OCI-LY7 (cell line): ENCODE data around the gene RAC2.

Source experiments
- CTCF ChIP-seq: fragments of 200-600 bp; sonication (generic); conservative IDR thresholded peaks from 2 replicates; pipeline ENCODE4 v1.5.1; 2014; ENCODE audit warnings: mild to moderate bottlenecking, antibody characterized with exemption, low read length, moderate library complexity, mixed read lengths
- EZH2phosphoT487 ChIP-seq: fragments of 200-600 bp; sonication (generic); IDR thresholded peaks from 2 replicates; pipeline ENCODE4 v1.6.1; 2018; ENCODE audit warnings: low read depth, borderline replicate concordance, mild to moderate bottlenecking, mixed run types, antibody characterized with exemption, low read length, moderate library complexity, mixed read lengths

GRCh38 chr22:37210041-37210803 is 33.8 kb downstream of the RAC2 start:
- TF ChIP-seq CTCF = no peak
- no peak for TF ChIP-seq EZH2phosphoT487
